Esophagus squamous epithelium (tissue), 5 donors: ENCODE measurements around the gene SLC7A5. TPM values are rescaled to one million over a fixed set of nuclear protein-coding genes. Genes with fewer than 3 reads are reported as not detected.
"Not testable (repeated sequence)": the region's sequence is repeated elsewhere in the genome, so short reads cannot be mapped to it uniquely, and the experiment has no call there.

Experiments used
- DNase-seq: peaks from one replicate; lab custom pipeline; 2025; lab: John Stamatoyannopoulos, UW
- H3K27ac ChIP-seq, 4 donors: fragments of 200-600 bp; sonication (generic); one replicate each; pipeline ENCODE4 v1.5.1; 2016 to 2019; ENCODE audit warnings: mild to moderate bottlenecking in 1 of 4
- H3K27me3 ChIP-seq, 4 donors: fragments of 200-600 bp; sonication (generic); 1 replicate in 3 of 4; 2 replicates in 1 of 4; pipeline versions ENCODE4 v1.5.1 to v1.6.0; 2017 to 2021; ENCODE audit warnings: antibody characterized with exemption in 1 of 4
- H3K36me3 ChIP-seq, 3 donors: fragments of 200-600 bp; sonication (generic); one replicate each; pipeline ENCODE4 v1.5.1; 2016 to 2019
- H3K4me1 ChIP-seq, 3 donors: fragments of 200-600 bp; sonication (generic); one replicate each; pipeline ENCODE4 v1.5.1; 2017 to 2019
- H3K4me3 ChIP-seq, 4 donors: fragments of 200-600 bp; sonication (generic); 1 replicate in 3 of 4; 2 replicates in 1 of 4; pipeline ENCODE4 v1.5.1; 2016 to 2019; ENCODE audit warnings: mild to moderate bottlenecking in 2 of 4, moderate library complexity in 1 of 4
- H3K9me3 ChIP-seq, 3 donors: fragments of 200-600 bp; sonication (generic); one replicate each; pipeline ENCODE4 v1.5.1; 2016 to 2019
- POLR2A ChIP-seq, 4 donors: fragments of 450-650 bp; IDR thresholded peaks; one replicate each; pipeline ENCODE4 v1.6.1; 2017; ENCODE audit warnings: antibody characterized with exemption in 4 of 4, mild to moderate bottlenecking in 4 of 4, moderate library complexity in 3 of 4
- WGBS, 2 donors: methylation state at CpG; one replicate each; pipeline ENCODE4 v1.1.5; 2018; 5-methylcytosine and 5-hydroxymethylcytosine counted together
- intact Hi-C: fragments of 100-400 bp; cut with DNase I; formaldehyde crosslinking; loops from one replicate; pipeline ENCODE4 v1.15.0; 2022
- total RNA-seq, 4 donors: library from RNA; depleted of rRNA; stranded (reverse); fragments of >200 nt; gene quantifications; one replicate each; pipeline ENCODE4 v1.1.0, GENCODE V29; 2016
- TF ChIP-seq, protein P1 (sequence below), 6 experiments: fragments of 450-650 bp in 4 of 6; fragments of 200-600 bp in 2 of 6; sonication (generic) in 2 of 6; IDR thresholded peaks; one replicate each; pipeline ENCODE4 v1.5.1; 2016 to 2019; ENCODE audit warnings: antibody characterized with exemption in 6 of 6, mild to moderate bottlenecking in 4 of 6, moderate library complexity in 4 of 6
- donor health status: DM: yes; HTN: yes; CAD: no.

Gene SLC7A5
- total RNA-seq, 4 donors from 2014 or later: 75.3 to 179 (median 145) TPM

DNA sequence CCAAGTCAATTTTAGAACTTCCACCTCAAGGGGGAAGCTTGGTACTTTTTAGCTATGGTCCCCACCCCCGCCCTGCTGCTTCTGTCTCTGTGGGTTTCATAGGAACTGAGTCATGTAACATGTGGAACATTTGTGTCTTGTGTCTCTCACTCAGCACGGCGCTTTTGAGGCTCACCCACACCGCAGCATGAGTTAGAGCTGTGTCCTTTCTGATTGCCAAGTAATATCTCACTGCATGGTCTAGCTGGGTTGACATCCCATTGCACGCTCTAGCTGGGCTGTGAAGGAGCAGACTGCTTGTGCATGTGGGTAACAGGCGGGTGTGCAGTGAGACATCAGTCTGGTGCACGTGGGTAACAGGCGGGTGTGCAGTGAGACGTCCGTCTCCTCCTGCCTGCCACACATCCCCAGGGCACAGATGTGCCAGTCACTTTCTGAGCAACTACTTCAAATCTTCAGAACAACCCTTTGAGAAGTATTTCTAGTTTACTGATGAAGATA lies 26.4 kb upstream of the SLC7A5 start:
- intact Hi-C loops: no loop called here
- Histone ChIP-seq H3K27ac (peak overlapping the region in 2 of 4 donors; percentile 49 to 57), H3K9me3 (no peaks in the 10 kb centered on the region), H3K4me1 (peaks cover 0 to 31% (median 3%) of the 10 kb centered on the region in 3 donors), H3K27me3 (peaks cover 0 to 26% (median 0%) of the 10 kb centered on the region in 4 donors), H3K4me3 (no peak overlapping the region), H3K36me3 (no peaks in the 10 kb centered on the region)
- no peak for DNase-seq
- TF ChIP-seq, protein P1, sequence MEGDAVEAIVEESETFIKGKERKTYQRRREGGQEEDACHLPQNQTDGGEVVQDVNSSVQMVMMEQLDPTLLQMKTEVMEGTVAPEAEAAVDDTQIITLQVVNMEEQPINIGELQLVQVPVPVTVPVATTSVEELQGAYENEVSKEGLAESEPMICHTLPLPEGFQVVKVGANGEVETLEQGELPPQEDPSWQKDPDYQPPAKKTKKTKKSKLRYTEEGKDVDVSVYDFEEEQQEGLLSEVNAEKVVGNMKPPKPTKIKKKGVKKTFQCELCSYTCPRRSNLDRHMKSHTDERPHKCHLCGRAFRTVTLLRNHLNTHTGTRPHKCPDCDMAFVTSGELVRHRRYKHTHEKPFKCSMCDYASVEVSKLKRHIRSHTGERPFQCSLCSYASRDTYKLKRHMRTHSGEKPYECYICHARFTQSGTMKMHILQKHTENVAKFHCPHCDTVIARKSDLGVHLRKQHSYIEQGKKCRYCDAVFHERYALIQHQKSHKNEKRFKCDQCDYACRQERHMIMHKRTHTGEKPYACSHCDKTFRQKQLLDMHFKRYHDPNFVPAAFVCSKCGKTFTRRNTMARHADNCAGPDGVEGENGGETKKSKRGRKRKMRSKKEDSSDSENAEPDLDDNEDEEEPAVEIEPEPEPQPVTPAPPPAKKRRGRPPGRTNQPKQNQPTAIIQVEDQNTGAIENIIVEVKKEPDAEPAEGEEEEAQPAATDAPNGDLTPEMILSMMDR (IDR thresholded peaks at IDR 0.05): no peak
- no peak for TF ChIP-seq POLR2A (IDR thresholded peaks at IDR 0.05)
- WGBS, 2 donors: 39 to 65% methylated on average over 5 to 10 of the region's 10 CpGs

DNA sequence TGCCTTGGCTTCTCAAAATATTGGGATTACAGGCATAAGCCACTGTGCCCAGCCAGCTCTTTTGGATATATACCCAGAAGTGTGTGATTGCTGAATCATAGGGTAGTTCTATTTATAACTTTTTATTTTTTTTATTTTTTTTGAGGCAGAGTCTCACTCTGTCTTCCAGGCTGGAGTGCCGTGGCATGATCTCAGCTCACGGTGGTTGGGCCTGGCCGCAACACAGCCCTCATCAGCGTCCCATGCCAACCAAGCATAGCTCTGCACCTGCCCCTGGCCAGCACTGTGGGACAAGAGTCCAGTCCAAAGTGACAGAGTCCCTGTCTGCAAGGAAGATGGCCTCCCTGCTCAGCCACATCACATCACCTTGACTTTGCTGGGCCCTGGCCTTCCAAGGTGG lies 24.7 kb upstream of the SLC7A5 start:
- H3K4me3 ChIP-seq, DNase-seq, H3K9me3 ChIP-seq, H3K36me3 ChIP-seq, intact Hi-C loops: not testable (repeated sequence)
- 55% methylated on average over 2 to 4 of the region's 4 CpGs for WGBS, 2 donors
- H3K27ac ChIP-seq: peak overlapping the region in 1 of 4 donors; percentile 21
- H3K4me1 ChIP-seq: peaks cover 0 to 31% (median 3%) of the 10 kb centered on the region in 3 donors
- H3K27me3 ChIP-seq: peaks cover 0 to 18% (median 0%) of the 10 kb centered on the region in 4 donors

DNA sequence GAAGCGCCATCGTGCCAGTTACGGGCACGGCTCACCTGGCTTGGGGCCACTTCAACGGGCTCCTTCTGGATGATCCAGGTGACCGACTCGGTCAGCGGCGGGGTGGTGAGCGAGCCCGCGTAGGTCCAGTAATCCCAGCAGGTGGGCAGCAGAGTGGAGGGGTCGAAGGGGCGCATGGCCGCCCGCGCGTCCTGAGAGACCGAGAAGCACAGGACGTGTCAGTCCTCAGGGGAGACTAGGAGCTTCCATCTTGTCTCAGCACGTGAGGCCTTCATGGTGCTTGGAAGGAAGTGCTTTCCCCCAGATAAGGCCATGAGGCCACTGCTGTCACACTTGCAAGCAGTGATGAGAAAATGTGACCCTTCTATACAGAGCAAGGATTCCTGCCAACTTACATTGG lies 22.5 kb upstream of the SLC7A5 start:
- no peak overlapping the region for H3K4me3 ChIP-seq
- no peaks in the 10 kb centered on the region for H3K36me3 ChIP-seq
- no peak overlapping the region for H3K27ac ChIP-seq
- WGBS, 2 donors: 80 to 88% methylated on average over 7 to 12 of the region's 21 CpGs
- H3K9me3 ChIP-seq: no peaks in the 10 kb centered on the region
- no peak for TF ChIP-seq POLR2A (IDR thresholded peaks at IDR 0.05)
- TF ChIP-seq, protein P1 (IDR thresholded peaks at IDR 0.05): no peak
- no peak for DNase-seq
- peaks cover 0 to 2% (median 0%) of the 10 kb centered on the region in 4 donors for H3K27me3 ChIP-seq
- intact Hi-C loops: no loop called here
- H3K4me1 ChIP-seq: peaks cover 0 to 19% (median 2%) of the 10 kb centered on the region in 3 donors

DNA sequence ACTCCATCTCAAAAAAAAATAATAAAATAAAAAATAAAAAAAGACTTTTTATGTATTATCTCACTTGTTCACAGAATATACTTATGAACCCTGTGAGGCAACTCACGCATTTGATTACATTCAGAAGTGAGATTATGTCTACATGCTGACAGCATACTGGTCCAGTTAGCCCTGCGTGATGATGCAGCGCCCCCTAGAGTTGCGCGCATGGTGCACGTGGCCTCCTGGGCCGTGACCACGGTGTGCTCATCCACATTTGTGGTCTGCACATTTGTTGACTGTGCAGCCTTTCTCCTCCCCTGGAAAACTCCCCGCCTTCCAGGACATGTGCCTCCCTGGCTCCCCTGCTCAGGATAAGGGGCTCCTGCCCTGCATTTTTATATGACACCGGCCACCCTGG lies 20.5 kb upstream of the SLC7A5 start:
- H3K27ac ChIP-seq, DNase-seq, H3K27me3 ChIP-seq, H3K36me3 ChIP-seq, H3K9me3 ChIP-seq, intact Hi-C loops, H3K4me3 ChIP-seq: not testable (repeated sequence)
- peaks cover 0 to 10% (median 0%) of the 10 kb centered on the region in 3 donors for H3K4me1 ChIP-seq
- TF ChIP-seq, protein P1 (IDR thresholded peaks at IDR 0.05): peak in 1 of 6 experiments; percentile 11
- WGBS, 2 donors: 84 to 86% methylated on average over 10 of the region's 10 CpGs

DNA sequence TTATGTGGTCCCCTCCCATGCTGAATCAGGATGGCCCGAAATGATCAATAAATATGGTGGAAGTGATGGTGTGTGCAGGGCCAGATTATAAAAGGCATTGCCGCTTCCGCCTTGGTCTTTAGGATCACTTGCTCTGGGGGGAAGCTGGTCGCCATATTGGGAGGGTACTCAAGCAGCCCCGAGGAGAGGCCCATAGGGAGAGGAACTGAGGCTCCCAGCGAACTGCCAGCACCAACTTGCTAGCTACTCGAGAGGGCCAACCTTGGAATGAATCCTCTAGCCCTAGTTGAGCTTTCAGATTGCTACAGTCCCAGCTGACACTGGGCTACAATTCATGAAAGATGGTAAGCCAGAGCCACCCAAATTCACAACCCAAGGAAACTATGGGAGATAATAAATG lies 19.0 kb upstream of the SLC7A5 start:
- 82 to 84% methylated on average over 6 to 7 of the region's 7 CpGs for WGBS, 2 donors
- H3K4me1 ChIP-seq, H3K4me3 ChIP-seq, DNase-seq, H3K9me3 ChIP-seq, intact Hi-C loops, H3K27me3 ChIP-seq, H3K36me3 ChIP-seq, H3K27ac ChIP-seq: not testable (repeated sequence)

DNA sequence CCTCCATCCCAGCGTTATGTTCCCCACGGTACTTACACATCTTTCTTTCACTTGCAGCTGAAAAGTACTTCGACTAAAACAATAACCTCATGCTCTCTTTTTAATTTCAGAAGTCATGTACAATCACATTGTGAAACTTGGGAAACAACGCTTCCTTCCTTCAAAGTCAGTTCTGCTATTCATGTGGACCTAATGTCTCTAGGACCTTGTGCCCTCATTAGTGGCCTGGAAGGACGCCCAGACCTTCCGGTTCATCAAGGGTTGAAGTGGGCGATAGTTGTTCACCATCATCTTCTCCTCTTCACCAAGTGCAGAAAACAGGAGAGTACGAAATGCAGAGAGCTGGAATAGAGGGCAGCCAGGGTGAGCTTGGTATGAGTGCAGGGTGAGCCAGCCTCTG lies 18.6 kb upstream of the SLC7A5 start:
- DNase-seq, H3K4me1 ChIP-seq, H3K27me3 ChIP-seq, H3K36me3 ChIP-seq, H3K9me3 ChIP-seq, H3K4me3 ChIP-seq, H3K27ac ChIP-seq, intact Hi-C loops: not testable (repeated sequence)
- WGBS, 2 donors: 70 to 80% methylated on average over 7 to 8 of the region's 8 CpGs

DNA sequence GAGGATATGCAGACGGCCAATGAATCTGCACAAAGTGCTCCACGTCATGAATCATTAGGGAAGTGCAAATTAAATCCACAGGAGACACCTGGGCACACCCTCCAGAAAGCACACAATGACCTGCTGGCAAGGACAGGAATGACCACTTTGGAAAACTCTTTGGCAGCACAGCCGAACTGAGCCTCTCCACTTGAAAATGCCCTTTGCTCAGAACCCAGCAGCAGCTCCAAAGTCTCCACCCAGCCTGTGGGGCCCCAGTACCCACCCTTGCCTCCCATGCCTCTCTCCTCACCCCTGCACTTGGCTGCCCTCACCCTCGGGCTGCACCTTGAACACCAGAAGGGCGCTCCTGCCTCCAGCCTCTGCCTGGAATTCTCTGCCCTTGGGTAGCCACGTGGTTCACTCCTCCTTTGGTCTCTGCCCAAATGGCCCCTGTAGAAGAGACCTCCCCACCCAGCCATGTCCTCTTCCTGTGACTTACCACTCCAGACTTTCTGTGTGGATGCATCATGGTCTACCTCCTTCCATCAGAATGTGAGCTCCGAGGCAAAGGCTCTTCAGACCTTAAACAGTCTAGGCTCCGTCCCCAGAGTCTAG lies 16.2 kb upstream of the SLC7A5 start:
- 47 to 48% methylated on average over 5 to 8 of the region's 8 CpGs for WGBS, 2 donors
- peaks cover 0 to 32% (median 0%) of the 10 kb centered on the region in 4 donors for H3K27me3 ChIP-seq
- DNase-seq, H3K4me1 ChIP-seq, H3K27ac ChIP-seq, H3K4me3 ChIP-seq, H3K9me3 ChIP-seq, H3K36me3 ChIP-seq, intact Hi-C loops: not testable (repeated sequence)
